Kidney (tissue), 14 donors: ENCODE data around the gene KLHL14. TPM values are rescaled to one million over a fixed set of nuclear protein-coding genes. Genes with fewer than 3 reads are reported as not detected.

Experiments
- DNase-seq, 5 donors: peaks; one replicate each; pipeline ENCODE4 v3.0.0-alpha.2; 2013 to 2020
- FAIRE-seq: peaks from 2 replicates; lab custom pipeline; 2012; peaks lifted over from hg19 to GRCh38; lab: Jason Lieb, UNC
- H3K27ac ChIP-seq, 2 donors: one replicate each; pipeline ENCODE4 v1.7.0; 2013; ENCODE audit warnings: low read depth in 2 of 2, low read length in 2 of 2, inconsistent platforms in 1 of 2
- H3K27me3 ChIP-seq: one replicate; pipeline ENCODE4 v1.7.1; 2013; ENCODE audit warnings: low read length, inconsistent platforms; ENCODE audit not compliant: control insufficient read depth, insufficient read depth
- H3K36me3 ChIP-seq, 3 donors: one replicate each; pipeline versions ENCODE4 v1.7.0 to v1.7.1; 2013; ENCODE audit warnings: low read length in 3 of 3, control low read depth in 1 of 3, inconsistent platforms in 1 of 3; ENCODE audit not compliant: insufficient read depth in 3 of 3, control insufficient read depth in 2 of 3
- H3K4me1 ChIP-seq, 3 donors: one replicate each; pipeline versions ENCODE4 v1.7.0 to v1.7.1; 2013; ENCODE audit warnings: low read length in 3 of 3, inconsistent platforms in 1 of 3, low read depth in 1 of 3; ENCODE audit not compliant: control insufficient read depth in 2 of 3, insufficient read depth in 2 of 3
- H3K4me3 ChIP-seq, 3 donors: one replicate each; pipeline versions ENCODE4 v1.7.0 to v1.8.1; 2013; ENCODE audit warnings: low read length in 3 of 3, control low read depth in 1 of 3, inconsistent platforms in 1 of 3
- H3K9ac ChIP-seq, 3 donors: one replicate each; pipeline versions ENCODE4 v1.7.0 to v1.7.1; 2013; ENCODE audit warnings: low read length in 3 of 3, control low read depth in 1 of 3, inconsistent platforms in 1 of 3
- H3K9me3 ChIP-seq, 3 donors: one replicate each; pipeline versions ENCODE4 v1.7.0 to v1.7.1; 2013; ENCODE audit warnings: low read length in 3 of 3, control low read depth in 1 of 3, inconsistent platforms in 1 of 3; ENCODE audit not compliant: control insufficient read depth in 2 of 3, insufficient read depth in 1 of 3
- intact Hi-C: fragments of 100-400 bp; cut with DNase I; formaldehyde crosslinking; loops from one replicate; pipeline ENCODE4 v1.11.1; 2022
- polyA plus RNA-seq: library from polyadenylated mRNA; stranded (reverse); fragments of 350-450 nt; fragmentation: Illumina TruSeq; extraction: RNeasy Lipid Tissue Mini Kit (QIAGEN cat#74804); gene quantifications from one replicate; pipeline ENCODE4 v1.2.3, GENCODE V29; 2014; ENCODE audit warnings: low read depth, low replicate concordance; ENCODE audit not compliant: insufficient read depth
- total RNA-seq: library from RNA; stranded (reverse); fragmentation: NEBNext Ultra II Directional; extraction: Animal tissue kit (Norgen Biotek cat#: 25700); gene quantifications from one replicate; pipeline ENCODE4 v1.2.1, GENCODE V29; 2021
- TF ChIP-seq, protein P1 (sequence below): IDR thresholded peaks from 3 replicates; pipeline ENCODE4 v1.5.1; 2012; ENCODE audit warnings: mild to moderate bottlenecking, moderate library complexity, borderline replicate concordance; ENCODE audit not compliant: insufficient read depth; ENCODE audit errors: extremely low read depth
- donor health status: control.
- donor health status: control.
- donor health status: control.
- donor health status: control.
- donor health status: control.
- donor health status: DM: yes; HTN: yes; CAD: no.
- donor health status: Normal renal cell carcinoma (clear cell type).

The KLHL14 gene
- total and polyA plus RNA-seq, 2 donors from 2014 or later = 3.7 to 15.4 TPM

DNA sequence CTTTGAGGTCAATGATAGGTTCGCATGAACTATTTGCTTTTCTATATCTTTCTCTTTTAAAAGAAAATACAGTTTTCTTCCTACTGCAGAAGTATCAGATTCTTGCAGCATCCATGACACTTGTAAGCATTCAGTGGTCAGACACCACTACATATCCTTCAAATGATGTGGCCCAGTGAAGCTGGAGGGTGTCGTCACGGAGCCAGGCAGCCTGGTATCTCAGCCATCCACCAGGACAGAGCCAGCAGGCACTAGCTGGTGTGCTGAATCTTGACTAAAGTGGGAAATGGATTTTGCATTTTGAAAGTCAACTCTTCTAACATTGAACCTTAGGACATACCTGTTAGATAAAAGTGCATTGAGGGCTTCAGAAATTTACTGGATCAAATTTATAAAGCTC, 5.4 kb downstream of the KLHL14 start:
- no peaks in the 10 kb centered on the region for H3K36me3 ChIP-seq
- intact Hi-C loops = no loop called here
- no peaks in the 10 kb centered on the region for H3K9me3 ChIP-seq
- FAIRE-seq (no peak), DNase-seq (peak in 4 of 5 donors; percentile 58 to 82 (median 69))
- H3K4me1 ChIP-seq = peaks cover 0 to 11% (median 0%) of the 10 kb centered on the region in 3 donors
- no peak overlapping the region for H3K4me3 ChIP-seq
- peaks cover 4% of the 10 kb centered on the region for H3K27me3 ChIP-seq
- H3K9ac ChIP-seq = no peak overlapping the region
- TF ChIP-seq, protein P1, sequence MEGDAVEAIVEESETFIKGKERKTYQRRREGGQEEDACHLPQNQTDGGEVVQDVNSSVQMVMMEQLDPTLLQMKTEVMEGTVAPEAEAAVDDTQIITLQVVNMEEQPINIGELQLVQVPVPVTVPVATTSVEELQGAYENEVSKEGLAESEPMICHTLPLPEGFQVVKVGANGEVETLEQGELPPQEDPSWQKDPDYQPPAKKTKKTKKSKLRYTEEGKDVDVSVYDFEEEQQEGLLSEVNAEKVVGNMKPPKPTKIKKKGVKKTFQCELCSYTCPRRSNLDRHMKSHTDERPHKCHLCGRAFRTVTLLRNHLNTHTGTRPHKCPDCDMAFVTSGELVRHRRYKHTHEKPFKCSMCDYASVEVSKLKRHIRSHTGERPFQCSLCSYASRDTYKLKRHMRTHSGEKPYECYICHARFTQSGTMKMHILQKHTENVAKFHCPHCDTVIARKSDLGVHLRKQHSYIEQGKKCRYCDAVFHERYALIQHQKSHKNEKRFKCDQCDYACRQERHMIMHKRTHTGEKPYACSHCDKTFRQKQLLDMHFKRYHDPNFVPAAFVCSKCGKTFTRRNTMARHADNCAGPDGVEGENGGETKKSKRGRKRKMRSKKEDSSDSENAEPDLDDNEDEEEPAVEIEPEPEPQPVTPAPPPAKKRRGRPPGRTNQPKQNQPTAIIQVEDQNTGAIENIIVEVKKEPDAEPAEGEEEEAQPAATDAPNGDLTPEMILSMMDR = no peak
- no peak overlapping the region for H3K27ac ChIP-seq

DNA sequence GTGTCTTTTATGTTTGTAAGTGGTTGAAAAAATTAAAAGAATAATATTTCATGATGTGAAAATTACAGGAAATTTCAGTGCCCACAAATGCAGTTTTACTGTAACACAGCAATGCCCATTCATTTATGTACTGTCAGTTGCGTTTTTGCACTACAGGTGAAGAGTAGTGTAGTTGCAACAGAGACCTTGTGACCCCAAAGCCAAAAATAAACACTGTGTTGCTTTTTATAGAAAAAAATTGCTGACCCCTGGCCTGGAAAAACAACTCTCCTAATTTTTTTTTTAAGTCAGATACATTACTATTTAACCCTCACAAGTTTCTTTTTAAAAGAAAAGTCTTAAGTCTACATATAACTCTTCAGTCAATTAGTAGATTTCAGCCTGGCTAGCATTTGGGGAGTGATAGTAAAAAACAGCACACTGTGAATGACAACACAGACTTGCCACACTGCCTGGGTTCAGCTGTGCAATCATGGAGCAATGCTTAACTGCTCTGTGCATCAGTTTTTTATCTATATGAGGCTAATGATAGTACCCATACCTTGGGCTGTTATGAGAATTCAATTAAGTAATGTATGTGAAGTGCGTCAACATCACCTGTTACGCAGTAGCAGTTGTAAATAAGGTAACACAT, 8.1 kb downstream of the KLHL14 start:
- H3K4me1 ChIP-seq = peaks cover 0 to 3% (median 0%) of the 10 kb centered on the region in 3 donors
- H3K4me3 ChIP-seq = no peak overlapping the region
- H3K27ac ChIP-seq = no peak overlapping the region
- peaks cover 4% of the 10 kb centered on the region for H3K27me3 ChIP-seq
- intact Hi-C loops = no loop called here
- no peaks in the 10 kb centered on the region for H3K36me3 ChIP-seq
- TF ChIP-seq, protein P1 = no peak
- H3K9me3 ChIP-seq = no peaks in the 10 kb centered on the region
- DNase-seq = no peak
- no peak for FAIRE-seq
- H3K9ac ChIP-seq = no peak overlapping the region

DNA sequence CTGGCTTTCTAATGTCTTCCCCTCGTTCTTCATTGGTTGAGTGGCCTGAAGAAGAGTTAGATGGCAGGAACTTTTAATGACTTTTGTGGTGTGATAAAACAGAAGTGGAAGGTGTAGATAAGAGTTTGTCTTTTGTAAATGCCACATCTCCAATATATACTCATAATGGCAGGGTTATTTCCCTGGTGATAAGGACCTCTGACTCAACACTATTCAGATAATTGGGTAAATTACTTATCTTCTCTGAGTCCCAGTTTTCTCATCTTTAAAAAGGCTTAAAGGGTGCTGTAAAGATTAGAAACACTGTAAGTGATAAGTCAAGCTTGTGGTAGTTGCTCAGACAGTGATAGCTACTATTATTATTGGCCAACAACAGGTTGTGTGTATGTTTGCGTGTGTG, 9.5 kb downstream of the KLHL14 start:
- H3K9ac ChIP-seq = no peak overlapping the region
- DNase-seq (no peak), FAIRE-seq (no peak)
- no peaks in the 10 kb centered on the region for H3K36me3 ChIP-seq
- no peak overlapping the region for H3K27ac ChIP-seq
- no peaks in the 10 kb centered on the region for H3K27me3 ChIP-seq
- no peaks in the 10 kb centered on the region for H3K4me1 ChIP-seq
- no peak overlapping the region for H3K4me3 ChIP-seq
- no peaks in the 10 kb centered on the region for H3K9me3 ChIP-seq
- TF ChIP-seq, protein P1 = no peak
- intact Hi-C loops = no loop called here
